GM20000 (cell line): ENCODE results near the gene CTDSPL.

Experiments used
- DNase-seq: peaks from one replicate; pipeline ENCODE4 v3.0.0; 2012; ENCODE audit warnings: low spot score
- CTCF ChIP-seq: IDR thresholded peaks from 2 replicates; pipeline ENCODE4 v1.5.1; 2012; ENCODE audit warnings: mild to moderate bottlenecking, control low read depth; ENCODE audit errors: extremely low read depth, missing control alignments

CTDSPL gene

GRCh38 chr3:37823189-37823588, 38.5 kb upstream of the CTDSPL start:
- TF ChIP-seq CTCF, result no peak
- DNase-seq, result no peak

GRCh38 chr3:37824090-37824953, 37.4 kb upstream of the CTDSPL start:
- no peak for DNase-seq
- TF ChIP-seq CTCF, result no peak

DNA sequence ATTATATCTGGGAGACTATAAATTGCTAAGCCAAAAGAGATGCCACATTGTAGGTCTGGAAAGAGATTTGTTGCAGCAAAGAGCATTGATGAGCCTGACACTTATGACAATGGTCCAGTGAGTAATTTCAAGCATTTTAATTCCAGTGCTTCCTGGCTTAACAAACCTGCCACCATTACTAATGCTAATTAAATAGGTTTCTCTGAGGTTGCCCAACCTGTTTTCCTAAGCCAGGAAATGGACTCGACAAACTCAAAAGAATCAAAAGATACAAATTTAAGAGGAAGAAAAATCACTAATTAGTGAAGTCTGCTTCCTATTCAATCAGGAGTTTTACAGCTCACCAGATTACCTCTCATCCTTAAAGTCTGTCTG, 36.7 kb upstream of the CTDSPL start:
- TF ChIP-seq CTCF, result no peak
- DNase-seq, result no peak

GRCh38 chr3:37825744-37826400, 35.8 kb upstream of the CTDSPL start:
- no peak for TF ChIP-seq CTCF
- DNase-seq, result no peak

GRCh38 chr3:37826502-37826901, 35.2 kb upstream of the CTDSPL start:
- TF ChIP-seq CTCF, result no peak
- no peak for DNase-seq

- no peak for TF ChIP-seq CTCF
- DNase-seq, result no peak
These were observed 34.7 kb upstream of the CTDSPL start for GRCh38 chr3:37826933-37827332.

DNA sequence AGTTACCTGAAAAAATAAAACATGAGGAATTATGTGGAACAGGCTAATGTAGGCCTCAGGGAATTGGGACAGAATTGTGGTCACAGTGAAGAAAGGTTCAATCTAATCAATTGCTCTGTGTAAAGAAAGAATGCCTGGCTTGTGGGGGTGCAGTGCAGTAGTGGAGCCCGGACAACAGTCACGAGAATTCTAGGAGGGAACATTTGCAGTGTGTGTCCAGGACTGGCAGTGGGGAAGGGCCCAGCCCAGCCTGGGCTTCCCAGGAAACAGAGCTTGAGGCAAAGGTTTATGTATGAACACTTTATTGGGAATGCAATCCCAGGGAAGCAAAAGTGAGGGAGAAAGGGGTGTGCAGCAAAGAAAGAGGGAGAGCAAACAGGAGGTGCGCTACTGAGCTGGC, 29.2 kb upstream of the CTDSPL start:
- no peak for TF ChIP-seq CTCF
- DNase-seq, result no peak
